ENCODE results near the gene XYLT1.

XYLT1 gene

DNA sequence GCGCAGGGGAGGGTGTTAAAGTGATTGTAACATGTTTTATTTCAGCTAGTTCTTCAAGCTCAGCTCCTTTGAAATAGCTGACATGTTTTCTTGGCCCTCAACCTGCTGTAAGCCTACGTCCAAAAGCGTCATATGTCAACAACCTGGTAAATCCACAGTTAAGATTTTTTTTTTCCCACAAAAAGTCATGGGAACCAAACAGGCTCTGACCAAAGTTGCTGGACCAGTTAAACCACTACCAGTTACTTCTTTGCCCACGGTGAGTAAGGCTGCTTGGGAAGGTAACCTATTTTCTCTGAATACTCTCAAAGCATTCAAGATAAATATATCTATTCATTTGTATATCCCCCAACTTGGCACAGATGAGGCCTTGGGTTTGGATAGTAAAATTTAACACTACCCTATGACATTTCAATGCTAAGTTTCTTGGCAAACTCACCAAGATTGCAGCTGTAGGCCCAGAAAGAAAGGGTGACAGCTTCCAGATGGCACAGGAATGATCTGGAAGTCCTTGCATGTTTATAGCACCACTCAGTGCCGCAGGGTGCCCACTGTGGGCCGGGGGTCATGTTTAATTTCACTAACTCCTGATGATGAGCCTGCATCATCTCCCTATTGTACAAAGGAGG lies 166.2 kb downstream of the XYLT1 start:
- no peak for DNase-seq

DNA sequence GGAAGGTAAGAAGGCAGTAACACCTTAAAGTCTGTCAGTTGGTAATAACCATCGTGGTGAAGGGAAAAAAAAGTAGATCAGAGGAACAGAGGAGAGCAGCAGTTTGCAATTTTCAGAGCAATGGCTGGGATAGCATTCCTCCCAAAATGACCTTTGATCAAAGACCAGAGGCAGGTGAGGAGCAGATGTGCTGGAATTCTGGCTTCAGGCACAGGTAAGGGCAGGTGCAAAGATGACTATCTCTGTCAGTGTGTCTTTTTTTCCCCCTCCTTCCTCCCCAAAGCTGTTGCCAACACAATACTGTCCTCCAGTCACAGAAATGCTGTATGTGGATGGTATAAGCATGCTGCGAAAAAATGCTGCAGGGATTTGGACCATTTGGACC lies 166.7 kb downstream of the XYLT1 start:
- DNase-seq, result no peak

- DNase-seq, result no peak
These were observed 167.7 kb downstream of the XYLT1 start for GRCh38 chr16:17303101-17303500.

GRCh38 chr16:17302620-17303019 lies 168.1 kb downstream of the XYLT1 start:
- no peak for DNase-seq

DNA sequence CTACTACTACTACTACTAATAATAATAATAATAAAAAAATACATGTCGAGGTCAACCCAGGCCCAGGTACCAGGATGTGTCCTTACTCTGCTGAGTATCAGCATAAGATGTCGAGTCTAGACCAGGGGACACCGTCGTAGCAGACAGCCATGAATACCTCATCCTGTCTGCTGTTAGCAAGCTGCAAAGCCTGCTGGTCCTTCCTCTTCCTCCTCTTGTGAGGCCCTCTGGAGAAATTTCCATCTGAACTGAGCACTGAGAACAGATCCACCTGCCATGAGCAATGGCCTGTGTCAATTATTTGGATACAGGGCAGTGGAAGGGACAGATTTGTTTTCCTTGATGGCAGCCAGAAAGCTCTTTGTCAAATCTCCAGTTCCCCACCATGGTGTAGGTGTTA lies 168.5 kb downstream of the XYLT1 start:
- DNase-seq, result no peak

- no peak for DNase-seq
These were observed 169.1 kb downstream of the XYLT1 start for GRCh38 chr16:17301593-17302135.

DNA sequence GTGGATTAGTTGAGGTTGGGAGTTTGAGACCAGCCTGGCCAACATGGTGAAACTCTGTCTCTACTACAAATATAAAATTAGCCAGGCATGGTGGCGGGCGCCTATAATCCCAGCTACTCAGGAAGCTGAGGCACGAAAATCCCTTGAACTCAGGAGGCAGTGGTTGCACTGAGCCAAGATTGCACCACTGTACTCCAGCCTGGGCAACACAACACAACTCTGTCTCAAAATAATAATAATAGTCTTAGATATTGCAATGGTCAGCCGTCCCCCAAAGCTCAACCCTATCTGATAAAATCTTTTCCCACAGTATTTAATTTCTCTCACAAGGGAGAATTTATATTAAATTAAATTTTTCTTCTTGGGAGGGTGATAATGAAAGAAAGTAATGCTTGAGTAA lies 169.6 kb downstream of the XYLT1 start:
- DNase-seq, result no peak

- DNase-seq, result no peak
These were observed 171.0 kb downstream of the XYLT1 start for GRCh38 chr16:17299790-17300189.

DNA sequence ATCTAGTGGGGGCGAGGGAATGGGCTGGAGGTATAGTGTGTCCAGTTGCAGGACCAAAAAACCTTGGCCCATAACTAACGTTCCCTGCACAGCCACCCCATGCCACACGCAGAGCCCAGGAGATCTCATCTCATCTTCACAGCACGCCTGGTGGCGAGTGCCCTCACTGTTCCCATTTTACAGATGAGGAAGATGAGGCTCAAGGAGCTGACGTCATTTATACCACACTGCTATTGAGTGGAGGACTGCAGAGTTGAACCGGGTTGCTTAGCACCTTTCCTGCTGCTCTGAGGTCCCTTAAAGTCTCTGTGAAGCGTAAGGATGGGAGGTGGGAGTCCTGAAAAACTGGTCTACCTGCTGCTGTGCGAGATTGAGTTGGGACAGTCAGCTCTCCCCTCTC lies 172.5 kb downstream of the XYLT1 start:
- DNase-seq, result no peak

DNA sequence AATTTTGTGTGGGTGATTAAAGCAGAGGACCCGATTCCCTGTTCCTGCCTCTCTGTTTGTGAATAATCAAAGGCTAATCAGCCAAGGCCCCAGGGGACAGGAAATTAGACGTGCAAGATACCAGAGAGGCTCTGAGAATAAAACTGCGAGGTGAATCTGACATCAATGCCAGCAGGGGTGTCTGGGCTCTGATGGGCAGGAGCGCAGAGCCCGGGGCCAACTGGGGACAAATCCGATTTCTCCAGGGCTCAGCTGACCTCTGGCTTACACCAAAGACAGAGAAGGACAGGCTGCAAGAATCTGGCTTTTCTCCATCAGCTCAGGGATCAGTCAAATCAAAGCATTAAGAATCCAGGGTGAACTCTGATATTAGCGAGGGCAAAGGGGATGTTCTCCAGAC lies 174.3 kb downstream of the XYLT1 start:
- no peak for DNase-seq

GRCh38 chr16:17295948-17296347 lies 174.8 kb downstream of the XYLT1 start:
- DNase-seq, result no peak

- DNase-seq, result no peak
These were observed 175.9 kb downstream of the XYLT1 start for GRCh38 chr16:17294856-17295255.

DNA sequence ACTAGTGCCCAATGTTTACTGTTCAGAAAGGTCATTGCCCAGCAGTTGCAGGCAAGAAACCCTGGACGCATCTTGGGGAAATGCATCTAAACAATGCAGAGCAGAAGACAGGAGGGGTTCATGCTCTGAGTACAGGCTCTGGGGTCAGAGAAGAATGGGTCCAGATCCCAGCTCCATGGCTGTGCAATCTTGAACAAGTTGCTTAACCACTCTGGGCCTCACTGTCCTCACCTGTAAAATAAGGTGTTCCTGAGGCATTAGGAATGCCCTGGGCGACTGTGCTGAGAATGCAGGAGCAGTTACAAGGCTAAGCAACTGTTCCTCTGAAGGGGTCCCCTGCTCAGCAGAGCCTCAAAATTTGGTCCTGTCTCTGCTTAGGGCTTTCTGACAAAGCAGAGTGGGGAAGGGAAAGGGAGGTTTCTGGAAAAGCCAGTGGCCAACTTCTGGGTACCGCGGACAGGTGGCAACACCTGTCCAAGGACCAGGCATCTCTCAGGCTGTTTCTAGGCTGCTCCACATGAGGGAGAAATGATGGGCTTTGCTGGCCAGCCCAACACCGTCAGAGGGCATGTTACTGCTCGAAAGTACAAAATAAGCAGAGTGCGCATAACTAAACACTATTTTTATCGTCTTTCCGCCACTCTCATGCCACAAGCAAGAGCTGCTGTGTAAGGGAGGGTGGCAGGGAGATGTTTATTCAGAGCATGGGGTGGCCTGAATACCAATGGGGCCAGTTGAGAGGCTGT lies 176.8 kb downstream of the XYLT1 start:
- DNase-seq, result no peak

GRCh38 chr16:17291289-17291688 lies 179.5 kb downstream of the XYLT1 start:
- no peak for DNase-seq

DNA sequence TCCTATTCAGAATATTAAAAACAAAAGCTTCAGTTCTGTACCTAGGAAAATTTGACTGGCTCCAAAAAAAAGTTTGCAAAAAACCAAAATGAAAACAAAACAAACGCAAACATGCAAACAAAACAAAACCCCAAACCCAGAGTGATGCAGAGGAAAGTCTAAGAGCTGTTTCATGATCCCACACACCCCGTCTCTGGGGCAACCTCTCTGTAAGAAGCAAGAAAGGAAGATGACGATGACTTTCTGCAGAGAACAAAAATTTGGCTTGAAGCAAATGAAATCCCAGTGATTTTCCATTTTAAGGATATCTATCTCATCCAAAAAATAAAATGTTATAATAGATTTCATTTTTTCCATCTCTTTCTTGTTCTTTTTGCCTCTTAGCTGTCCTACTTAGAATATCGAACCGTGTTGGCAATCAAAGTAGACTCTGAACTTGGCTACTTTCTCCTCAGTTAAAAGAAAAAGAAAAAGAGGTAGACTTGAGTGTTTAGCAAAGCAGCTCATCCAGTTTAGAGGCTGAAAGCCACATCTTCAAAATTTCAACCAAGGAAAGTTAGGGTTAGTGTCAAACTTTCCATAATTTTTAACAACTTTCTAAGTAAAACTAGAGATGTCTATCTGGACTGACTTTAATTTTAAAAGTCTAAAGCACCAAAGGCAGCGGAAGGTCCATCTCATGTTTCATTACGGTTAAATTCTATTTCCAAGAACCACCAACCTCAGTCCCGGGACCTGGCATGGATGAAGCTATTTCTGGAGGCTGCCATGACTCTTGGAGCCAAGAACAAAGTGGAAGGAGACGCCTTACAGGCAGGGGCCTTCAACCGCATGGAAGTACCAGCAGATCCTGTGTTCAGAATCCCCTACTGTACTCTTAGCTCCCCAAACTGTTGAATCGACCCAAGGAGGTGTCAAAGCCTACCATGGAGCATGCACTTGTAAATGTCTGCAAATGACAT lies 180.8 kb downstream of the XYLT1 start:
- DNase-seq, result no peak

GRCh38 chr16:17289050-17289449 lies 181.7 kb downstream of the XYLT1 start:
- DNase-seq, result no peak

GRCh38 chr16:17287166-17287800 lies 183.5 kb downstream of the XYLT1 start:
- no peak for DNase-seq

DNA sequence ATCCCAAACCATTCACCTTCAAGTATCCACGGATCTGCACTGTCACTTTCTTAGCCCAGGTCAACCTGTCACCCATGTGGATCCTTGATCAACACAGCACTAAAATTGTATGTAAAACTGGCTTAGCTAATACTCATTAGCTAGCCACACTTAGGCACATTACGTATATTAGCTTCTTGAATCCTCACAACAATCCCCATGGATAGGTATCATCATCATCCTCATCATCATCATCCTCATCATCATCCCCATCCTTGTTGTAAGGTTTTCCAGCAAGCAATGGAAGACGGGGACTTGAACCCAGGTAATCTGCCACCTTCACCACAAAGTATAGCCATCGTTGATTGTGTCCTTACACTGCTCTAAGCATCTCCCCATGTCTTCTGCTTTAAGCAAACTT lies 184.3 kb downstream of the XYLT1 start:
- DNase-seq, result no peak

GRCh38 chr16:17283016-17283415 lies 187.7 kb downstream of the XYLT1 start:
- no peak for DNase-seq

DNA sequence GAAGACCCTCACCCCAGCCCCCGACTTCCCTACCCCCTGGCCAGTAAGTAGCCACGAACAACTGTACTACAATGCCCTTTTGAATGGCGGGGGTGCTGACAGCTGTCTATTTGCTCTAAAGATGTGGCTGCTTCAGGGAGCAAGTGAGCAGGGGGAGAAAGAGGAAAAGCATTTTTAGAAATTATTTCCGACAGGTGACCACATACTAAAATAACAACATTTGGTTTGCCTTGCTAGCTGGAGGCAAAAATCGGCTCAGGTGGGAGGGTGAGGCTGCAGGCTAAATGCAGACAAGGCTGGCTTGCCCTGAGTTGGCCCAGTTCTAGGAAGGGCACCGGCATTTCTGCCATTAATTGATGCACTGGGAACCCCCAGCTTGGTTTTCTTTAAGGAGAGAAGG lies 188.5 kb downstream of the XYLT1 start:
- no peak for DNase-seq

DNA sequence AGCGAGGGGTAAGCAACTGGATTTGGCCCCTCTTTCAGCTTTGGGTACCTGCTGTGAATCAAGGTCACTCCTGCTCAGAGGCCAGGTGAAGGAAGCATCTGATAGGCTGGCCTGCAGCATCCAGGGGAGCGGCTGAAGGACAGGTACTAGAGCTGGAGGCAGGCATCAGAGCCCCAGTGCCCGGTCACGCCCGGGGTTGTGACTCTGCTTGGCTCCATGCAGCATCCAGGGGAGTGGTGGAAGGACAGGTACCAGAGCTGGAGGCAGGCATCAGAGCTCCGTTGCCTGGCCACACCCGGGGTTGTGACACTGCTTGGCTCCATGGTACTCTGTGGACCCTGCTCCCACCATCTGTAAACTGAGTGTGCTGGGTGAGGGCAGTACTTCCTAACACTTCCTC lies 189.7 kb downstream of the XYLT1 start:
- no peak for DNase-seq

DNA sequence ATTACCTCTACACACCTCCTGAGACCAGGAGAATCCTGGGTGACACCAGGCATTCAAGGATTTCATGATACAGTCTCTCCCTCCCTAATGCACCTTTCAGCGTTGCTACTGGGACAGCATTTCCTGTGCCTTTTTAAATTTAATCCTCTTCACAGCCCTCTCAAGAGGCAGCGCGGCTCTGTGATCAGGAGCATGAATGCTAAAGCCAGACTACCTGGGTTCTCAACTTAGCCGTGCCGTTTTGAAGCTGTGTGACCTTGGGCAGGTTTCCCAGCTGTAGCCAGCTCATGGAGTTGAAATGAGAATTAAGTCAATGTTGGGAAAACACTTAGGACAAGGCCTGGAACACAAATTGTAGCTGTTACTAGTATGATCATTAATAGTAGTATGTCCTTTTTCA lies 191.8 kb downstream of the XYLT1 start:
- no peak for DNase-seq

GRCh38 chr16:17277981-17278381 lies 192.8 kb downstream of the XYLT1 start:
- no peak for DNase-seq

All from NCI-H187 (cell line).